ENCODE measurements around the gene TGFB3. TPM values are rescaled to one million over a fixed set of nuclear protein-coding genes. Genes with fewer than 3 reads are reported as not detected.
A peak's percentile ranks its signal among the peaks of the same experiment; 100 is the strongest.

TGFB3 gene
- total and polyA plus RNA-seq, 9 donors, result 5.7 to 23.7 (median 16.4) TPM

- no peaks in the 10 kb centered on the region for H3K27me3 ChIP-seq
- H3K36me3 ChIP-seq, result no peaks in the 10 kb centered on the region
- no peak for DNase-seq
- no peak for TF ChIP-seq POLR2A (IDR thresholded peaks at IDR 0.05)
- TF ChIP-seq EP300 (IDR thresholded peaks at IDR 0.05), result no peak
- no peak for TF ChIP-seq CTCF (IDR thresholded peaks at IDR 0.05)
- H3K27ac ChIP-seq, result no peak overlapping the region
- H3K4me3 ChIP-seq, result no peak overlapping the region
- 75 to 80% (median 77%) methylated on average over 8 of the region's 8 CpGs for WGBS, 3 donors
- intact Hi-C loops (cut with DNase I), result no loop called here
- H3K4me1 ChIP-seq (ENCODE audit: insufficient read depth), result peaks cover 2% of the 10 kb centered on the region
- H3K9me3 ChIP-seq, result no peaks in the 10 kb centered on the region
These were observed 11.9 kb downstream of the TGFB3 start for GRCh38 chr14:75969891-75970290.

- H3K27ac ChIP-seq, result no peak overlapping the region
- H3K9me3 ChIP-seq, result no peaks in the 10 kb centered on the region
- intact Hi-C loops (cut with DNase I), result no loop called here
- H3K27me3 ChIP-seq, result no peaks in the 10 kb centered on the region
- TF ChIP-seq EP300 (IDR thresholded peaks at IDR 0.05) (no peak), POLR2A (IDR thresholded peaks at IDR 0.05) (no peak), CTCF (IDR thresholded peaks at IDR 0.05) (no peak)
- no peak overlapping the region for H3K4me3 ChIP-seq
- WGBS, 3 donors, result 55 to 58% (median 57%) methylated on average over 4 of the region's 4 CpGs
- H3K36me3 ChIP-seq, result no peaks in the 10 kb centered on the region
- H3K4me1 ChIP-seq (ENCODE audit: insufficient read depth), result peaks cover 2% of the 10 kb centered on the region
- DNase-seq, result no peak
These were observed 12.7 kb downstream of the TGFB3 start for GRCh38 chr14:75969126-75969525.

- Histone ChIP-seq H3K9me3 (no peaks in the 10 kb centered on the region), H3K27me3 (no peaks in the 10 kb centered on the region), H3K4me3 (no peak overlapping the region), H3K36me3 (no peaks in the 10 kb centered on the region), H3K27ac (peak overlapping the region in 1 of 2 donors; percentile 8), H3K4me1 (ENCODE audit: insufficient read depth) (peaks cover 2% of the 10 kb centered on the region)
- intact Hi-C loops (cut with DNase I), result no loop called here
- DNase-seq, result peak in 1 of 5 donors; percentile 27
- 11 to 15% (median 13%) methylated on average over 4 of the region's 4 CpGs for WGBS, 3 donors
- TF ChIP-seq CTCF (IDR thresholded peaks at IDR 0.05) (no peak), POLR2A (IDR thresholded peaks at IDR 0.05) (no peak), EP300 (IDR thresholded peaks at IDR 0.05) (no peak)
These were observed 13.3 kb downstream of the TGFB3 start for GRCh38 chr14:75968456-75968855.

- no peak overlapping the region for H3K4me3 ChIP-seq
- H3K27ac ChIP-seq, result no peak overlapping the region
- peaks cover 2% of the 10 kb centered on the region for H3K4me1 ChIP-seq (ENCODE audit: insufficient read depth)
- no peaks in the 10 kb centered on the region for H3K9me3 ChIP-seq
- TF ChIP-seq EP300 (IDR thresholded peaks at IDR 0.05), result no peak
- TF ChIP-seq POLR2A (IDR thresholded peaks at IDR 0.05), result no peak
- no peak for TF ChIP-seq CTCF (IDR thresholded peaks at IDR 0.05)
- no peaks in the 10 kb centered on the region for H3K27me3 ChIP-seq
- H3K36me3 ChIP-seq, result no peaks in the 10 kb centered on the region
- intact Hi-C loops (cut with DNase I), result no loop called here
- DNase-seq, result no peak
- 94 to 96% (median 95%) methylated on average over 3 of the region's 3 CpGs for WGBS, 3 donors
These were observed 13.9 kb downstream of the TGFB3 start for GRCh38 chr14:75967866-75968265.
